ENCODE measurements around the gene PUM2. TPM values are rescaled to one million over a fixed set of nuclear protein-coding genes. Genes with fewer than 3 reads are reported as not detected.
A peak's percentile ranks its signal among the peaks of the same experiment; 100 is the strongest.

PUM2 gene
- total and polyA plus RNA-seq, 8 donors, result 86.4 to 129 (median 118) TPM

GRCh38 chr2:20299113-20299512 is 51.5 kb downstream of the PUM2 start:
- Histone ChIP-seq H3K4me1 (no peaks in the 10 kb centered on the region), H3K9me3 (no peaks in the 10 kb centered on the region), H3K36me3 (peaks cover 0 to 80% of the 10 kb centered on the region in 2 donors), H3K27me3 (no peaks in the 10 kb centered on the region), H3K27ac (no peak overlapping the region), H3K4me3 (no peak overlapping the region)
- intact Hi-C loops (cut with DNase I), result no loop called here
- no peak for TF ChIP-seq CTCF (IDR thresholded peaks at IDR 0.05)
- ATAC-seq (no peak), DNase-seq (no peak)

- no peaks in the 10 kb centered on the region for H3K27me3 ChIP-seq
- DNase-seq (no peak), ATAC-seq (no peak)
- peaks cover 0 to 94% of the 10 kb centered on the region in 2 donors for H3K36me3 ChIP-seq
- intact Hi-C loops (cut with DNase I), result no loop called here
- no peak overlapping the region for H3K4me3 ChIP-seq
- no peaks in the 10 kb centered on the region for H3K4me1 ChIP-seq
- H3K9me3 ChIP-seq, result no peaks in the 10 kb centered on the region
- TF ChIP-seq CTCF (IDR thresholded peaks at IDR 0.05), result no peak
- H3K27ac ChIP-seq, result no peak overlapping the region
Measured at GRCh38 chr2:20294231-20294630, 56.4 kb downstream of the PUM2 start.

- intact Hi-C loops (cut with DNase I), result no loop called here
- ATAC-seq, result no peak
Measured at GRCh38 chr2:20292984-20293383, 57.7 kb downstream of the PUM2 start.

GRCh38 chr2:20291846-20292408 is 58.7 kb downstream of the PUM2 start:
- ATAC-seq (no peak), DNase-seq (peak in 1 of 4 donors; percentile 68)
- no peak for TF ChIP-seq CTCF (IDR thresholded peaks at IDR 0.05)
- no peak overlapping the region for H3K4me3 ChIP-seq
- H3K9me3 ChIP-seq, result no peaks in the 10 kb centered on the region
- H3K27me3 ChIP-seq, result no peaks in the 10 kb centered on the region
- H3K36me3 ChIP-seq, result peaks cover 0 to 93% of the 10 kb centered on the region in 2 donors
- no peak overlapping the region for H3K27ac ChIP-seq
- intact Hi-C loops (cut with DNase I), result no loop called here
- peaks cover 0 to 5% of the 10 kb centered on the region in 2 donors for H3K4me1 ChIP-seq

More at GRCh38 chr2:20292984-20293383, 57.7 kb downstream of the PUM2 start:
- peaks cover 0 to 94% of the 10 kb centered on the region in 2 donors for H3K36me3 ChIP-seq
- H3K27ac ChIP-seq, result no peak overlapping the region
- H3K27me3 ChIP-seq, result no peaks in the 10 kb centered on the region
- no peak for TF ChIP-seq CTCF (IDR thresholded peaks at IDR 0.05)
- DNase-seq, result no peak
- no peak overlapping the region for H3K4me3 ChIP-seq
- H3K4me1 ChIP-seq, result no peaks in the 10 kb centered on the region
- H3K9me3 ChIP-seq, result no peaks in the 10 kb centered on the region

- Histone ChIP-seq H3K4me1 (peaks cover 0 to 6% of the 10 kb centered on the region in 2 donors), H3K4me3 (no peak overlapping the region), H3K36me3 (peaks cover 0 to 85% of the 10 kb centered on the region in 2 donors), H3K9me3 (no peaks in the 10 kb centered on the region), H3K27me3 (no peaks in the 10 kb centered on the region), H3K27ac (no peak overlapping the region)
- peak; percentile 40 to 41 for TF ChIP-seq CTCF (IDR thresholded peaks at IDR 0.05)
- peak; percentile 96 for ATAC-seq
- peak in 2 of 4 donors; percentile 22 to 69 for DNase-seq
- intact Hi-C loops (cut with DNase I), result no loop called here
Measured at GRCh38 chr2:20291106-20291564, 59.5 kb downstream of the PUM2 start.
